Endometrium (tissue), 2 donors: Measurements from ENCODE around the gene ZBTB32.

Experiments
- FAIRE-seq: peaks from 2 replicates; lab custom pipeline; 2012; peaks lifted over from hg19 to GRCh38; lab: Jason Lieb, UNC
- donor health status: control.
- donor health status: control.

ZBTB32 gene

DNA sequence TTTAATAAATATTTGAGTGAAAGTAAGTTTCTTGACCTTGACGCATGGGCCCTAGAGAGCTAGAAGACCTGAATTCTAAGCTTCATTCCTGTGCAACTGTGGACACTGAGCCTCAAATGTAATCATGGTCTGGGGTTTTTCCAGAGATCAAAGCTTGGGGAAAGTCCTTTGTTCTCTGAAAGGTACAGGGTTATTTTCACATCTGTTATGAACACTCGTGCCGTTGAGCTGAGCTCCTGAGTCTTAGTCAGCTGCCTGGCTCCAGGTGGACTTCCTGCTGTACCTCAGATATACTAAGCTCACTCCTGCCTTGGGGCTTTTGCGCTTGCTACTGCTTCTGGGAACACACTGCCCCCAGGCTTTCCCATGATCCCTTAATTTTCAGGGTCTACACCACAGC, 7.5 kb upstream of the ZBTB32 start:
- FAIRE-seq: no peak

DNA sequence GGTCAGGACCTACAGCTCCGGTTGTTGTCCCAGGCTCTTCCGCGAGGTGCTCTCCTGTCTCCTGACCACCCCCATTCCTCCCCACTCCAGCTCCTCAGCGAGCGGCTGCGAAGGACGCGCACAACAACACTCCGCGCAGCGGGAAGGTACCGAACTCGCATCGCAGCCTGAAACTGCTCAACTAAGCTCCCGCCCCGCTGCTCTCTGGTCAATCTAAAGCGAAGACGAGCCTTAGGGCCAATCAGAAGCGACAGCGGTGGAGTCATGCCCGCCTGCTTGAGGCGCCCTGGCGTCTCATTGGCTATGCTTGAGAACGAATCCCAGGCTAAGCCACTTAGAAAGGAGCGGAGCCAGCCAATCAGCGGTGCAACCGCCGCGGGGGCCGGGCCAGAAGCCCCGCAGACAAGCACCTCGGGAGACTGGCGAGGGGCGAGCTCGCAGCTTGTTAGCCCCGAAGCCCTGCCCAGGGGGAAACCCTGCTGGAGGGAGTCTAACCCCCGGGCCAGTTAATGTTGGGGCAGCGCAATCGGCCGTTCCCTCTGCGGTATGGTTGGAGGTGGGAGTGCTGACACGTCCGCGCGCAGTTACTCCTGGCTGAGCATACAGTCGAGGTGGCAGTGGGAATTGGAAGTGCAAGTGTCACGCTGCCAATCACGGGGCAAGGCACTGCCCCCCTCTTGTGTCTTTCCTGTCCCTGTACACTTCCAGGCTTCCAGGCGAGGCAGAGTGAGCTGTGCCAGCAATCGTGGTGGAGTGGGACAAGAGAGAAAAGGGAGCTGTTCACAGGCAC, 1.9 kb upstream of the ZBTB32 start:
- peak; percentile 95 for FAIRE-seq

DNA sequence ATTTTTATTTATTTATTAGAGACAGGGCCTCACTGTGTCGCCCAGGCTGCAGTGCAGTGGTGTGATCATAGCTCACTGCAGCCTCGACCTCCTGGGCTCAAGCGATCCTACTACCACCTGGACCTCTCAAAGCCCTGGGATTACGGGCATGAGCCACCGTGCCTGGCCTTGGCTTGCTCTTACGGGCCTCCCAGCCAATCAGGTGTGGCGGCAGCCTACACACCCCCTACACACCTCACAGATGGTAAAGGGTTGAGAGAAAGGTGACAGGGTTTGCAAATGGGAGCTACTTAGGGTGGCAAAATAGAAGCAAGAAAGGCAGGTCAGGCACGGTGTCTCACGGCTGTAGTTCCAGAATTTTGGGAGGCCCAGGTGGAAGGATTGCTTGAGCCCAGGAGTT, 1.0 kb upstream of the ZBTB32 start:
- FAIRE-seq: no peak

DNA sequence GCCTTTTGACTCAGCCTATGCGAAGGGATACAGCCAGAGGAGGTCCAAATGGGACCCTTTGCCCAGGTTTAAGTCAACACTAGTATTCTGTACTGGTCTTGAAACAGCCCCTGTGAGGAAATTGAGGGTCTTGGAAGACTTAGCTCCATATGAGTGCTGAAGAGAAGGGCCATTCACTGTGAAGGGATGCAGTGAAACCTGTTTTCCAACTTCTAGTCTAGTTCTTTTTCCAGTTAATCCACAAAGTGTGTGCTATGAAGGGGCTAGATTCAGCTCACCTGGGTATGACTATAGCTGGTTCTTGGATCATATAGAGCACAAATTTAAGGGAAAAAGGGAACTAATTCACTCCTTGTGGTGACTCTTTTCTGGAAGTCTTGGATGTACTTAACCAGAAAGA, 4.0 kb downstream of the ZBTB32 start:
- FAIRE-seq: no peak

DNA sequence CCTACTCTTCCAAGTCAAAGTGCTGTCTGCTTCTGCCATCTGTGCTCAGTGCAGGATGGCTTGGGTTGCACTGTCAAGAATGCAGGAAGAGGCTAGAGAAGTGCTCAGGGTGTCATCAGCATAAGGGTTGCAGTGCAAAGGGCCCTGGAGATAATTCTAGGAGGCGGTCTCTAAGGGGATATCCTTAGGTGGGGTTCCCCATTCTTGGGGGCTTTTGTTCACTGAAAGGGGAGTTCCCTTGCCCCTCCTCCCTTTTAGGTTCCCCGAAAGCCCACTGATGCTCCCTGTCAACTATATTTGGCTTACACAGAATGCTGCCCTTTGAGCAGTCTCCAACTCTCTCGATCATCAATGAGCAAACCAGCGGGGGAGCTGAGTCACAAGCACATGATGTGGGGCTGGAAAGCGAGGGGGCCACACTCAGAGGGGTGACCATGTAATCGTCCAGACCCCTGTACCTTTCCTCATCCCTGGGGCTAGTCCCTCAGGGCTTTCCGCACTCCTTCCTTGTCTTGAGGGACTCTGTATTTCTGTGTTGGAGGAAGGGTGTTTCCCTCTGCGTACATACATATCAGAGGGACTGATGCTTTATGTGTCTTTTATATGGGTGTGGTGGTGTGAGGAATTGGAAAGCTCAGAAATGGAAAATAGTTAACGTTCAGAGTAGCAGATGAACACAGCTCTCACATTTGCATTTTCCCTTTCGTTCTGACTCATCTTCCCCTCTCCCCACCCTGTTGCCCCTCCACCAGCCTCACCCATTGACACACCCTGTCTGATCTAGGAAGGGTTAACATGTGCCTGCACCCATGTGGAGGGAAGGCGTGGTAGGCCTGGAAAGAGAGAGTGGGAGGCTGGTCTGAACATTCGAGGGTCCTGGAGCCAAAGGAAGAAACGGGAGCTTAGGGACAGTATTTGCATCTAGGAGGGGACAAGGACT, 6.7 kb downstream of the ZBTB32 start:
- no peak for FAIRE-seq

DNA sequence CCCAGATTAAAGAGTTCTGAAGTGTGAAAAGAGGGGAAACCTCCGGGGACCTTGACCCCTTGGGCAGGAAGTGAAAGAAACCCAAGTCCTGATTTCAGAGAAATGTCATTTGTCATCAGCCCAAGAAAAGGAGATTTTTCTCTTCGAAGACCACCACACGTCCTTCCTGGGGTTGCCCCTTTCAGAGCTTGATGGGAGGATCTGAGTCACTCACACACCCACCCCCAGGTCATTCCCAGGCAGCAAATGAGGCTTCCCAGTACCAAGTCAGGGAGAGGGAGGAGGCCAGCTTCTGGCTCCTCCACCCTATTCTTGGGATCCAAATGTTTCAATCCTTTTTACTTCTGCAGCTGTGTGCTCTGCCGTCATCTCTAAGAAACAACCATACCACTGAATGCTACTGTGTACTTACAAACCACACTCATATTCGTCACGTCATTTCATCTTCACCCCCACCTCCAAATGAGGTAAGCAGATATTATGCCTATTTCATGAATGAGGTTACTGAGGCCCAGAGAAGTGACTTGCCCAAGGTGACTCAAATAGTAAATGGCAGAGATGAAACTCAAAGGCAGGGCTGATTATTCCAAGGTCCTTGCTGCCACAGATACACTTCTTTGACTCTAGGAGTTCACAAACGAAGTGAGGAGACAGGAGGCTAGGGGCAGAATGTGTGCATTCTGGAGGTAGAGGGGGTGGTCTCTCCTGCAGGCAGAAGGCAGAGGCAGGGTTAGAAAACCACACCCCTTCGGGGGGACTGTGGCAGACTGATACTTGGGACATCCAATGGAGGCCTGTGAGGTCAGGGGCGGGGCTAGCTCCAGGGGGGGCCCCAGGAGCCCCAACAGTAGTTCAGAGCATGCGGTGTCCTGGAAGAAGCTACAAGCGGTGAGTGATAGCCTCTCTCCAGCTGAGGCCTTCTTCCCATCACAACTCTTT, 8.5 kb downstream of the ZBTB32 start:
- no peak for FAIRE-seq

DNA sequence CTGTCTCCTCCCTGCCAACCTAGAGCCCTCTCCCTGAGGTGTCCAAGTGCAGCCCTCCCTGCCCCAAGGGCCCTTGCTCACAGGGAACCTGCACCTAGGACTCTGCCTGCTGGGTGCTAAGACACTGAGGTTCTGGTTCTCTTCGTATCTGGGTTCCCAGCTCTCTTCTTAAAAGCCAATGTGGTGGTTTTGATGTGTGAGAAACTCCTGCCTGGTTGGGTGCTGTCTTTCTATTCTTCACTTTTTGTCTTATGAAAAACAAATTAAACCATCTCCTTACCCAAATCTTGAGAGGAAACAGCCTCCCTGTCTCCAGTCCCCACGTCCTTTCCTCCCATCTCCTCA, 9.1 kb downstream of the ZBTB32 start:
- no peak for FAIRE-seq

DNA sequence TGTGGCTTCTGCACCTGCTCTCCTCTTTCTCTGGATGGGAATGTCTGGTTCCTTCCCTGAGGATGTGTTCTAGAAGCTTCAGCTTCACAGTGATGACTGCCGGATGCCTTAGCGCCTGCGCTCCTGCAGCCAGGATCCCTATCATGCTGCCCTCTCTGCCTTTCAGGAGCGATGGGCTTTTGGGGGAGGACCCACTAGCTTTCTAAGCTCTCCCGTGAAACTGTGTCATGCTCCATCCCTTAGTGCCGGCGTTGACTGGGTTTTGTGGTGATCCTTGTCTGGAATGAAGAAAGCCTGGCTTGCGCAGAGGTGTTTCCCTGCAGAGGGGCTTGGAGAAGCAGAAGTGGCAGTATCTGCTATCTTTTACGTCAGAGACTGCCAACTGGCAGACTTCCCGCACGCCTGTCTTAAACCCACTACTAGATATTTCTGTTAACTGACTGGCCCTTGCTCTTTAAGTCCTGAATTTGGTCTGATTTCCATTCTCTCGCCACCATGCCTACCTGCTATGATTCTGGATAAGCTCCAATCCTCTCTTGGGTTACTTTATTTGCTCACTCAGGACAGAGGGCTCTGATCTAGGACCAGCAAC, 9.6 kb downstream of the ZBTB32 start:
- FAIRE-seq: no peak

DNA sequence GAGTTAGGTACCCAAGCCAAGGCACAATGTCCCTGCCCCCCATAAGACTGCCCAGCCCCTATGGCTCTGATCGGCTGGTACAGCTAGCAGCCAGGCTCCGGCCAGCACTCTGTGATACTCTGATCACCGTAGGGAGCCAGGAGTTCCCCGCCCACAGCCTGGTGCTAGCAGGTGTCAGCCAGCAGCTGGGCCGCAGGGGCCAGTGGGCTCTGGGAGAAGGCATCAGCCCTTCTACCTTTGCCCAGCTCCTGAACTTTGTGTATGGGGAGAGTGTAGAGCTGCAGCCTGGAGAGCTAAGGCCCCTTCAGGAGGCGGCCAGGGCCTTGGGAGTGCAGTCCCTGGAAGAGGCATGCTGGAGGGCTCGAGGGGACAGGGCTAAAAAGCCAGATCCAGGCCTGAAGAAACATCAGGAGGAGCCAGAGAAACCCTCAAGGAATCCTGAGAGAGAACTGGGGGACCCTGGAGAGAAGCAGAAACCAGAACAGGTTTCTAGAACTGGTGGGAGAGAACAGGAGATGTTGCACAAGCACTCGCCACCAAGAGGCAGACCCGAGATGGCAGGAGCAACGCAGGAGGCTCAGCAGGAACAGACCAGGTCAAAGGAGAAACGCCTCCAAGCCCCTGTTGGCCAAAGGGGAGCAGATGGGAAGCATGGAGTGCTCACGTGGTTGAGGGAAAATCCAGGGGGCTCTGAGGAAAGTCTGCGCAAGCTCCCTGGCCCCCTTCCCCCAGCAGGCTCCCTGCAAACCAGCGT, 10.4 kb downstream of the ZBTB32 start:
- no peak for FAIRE-seq

DNA sequence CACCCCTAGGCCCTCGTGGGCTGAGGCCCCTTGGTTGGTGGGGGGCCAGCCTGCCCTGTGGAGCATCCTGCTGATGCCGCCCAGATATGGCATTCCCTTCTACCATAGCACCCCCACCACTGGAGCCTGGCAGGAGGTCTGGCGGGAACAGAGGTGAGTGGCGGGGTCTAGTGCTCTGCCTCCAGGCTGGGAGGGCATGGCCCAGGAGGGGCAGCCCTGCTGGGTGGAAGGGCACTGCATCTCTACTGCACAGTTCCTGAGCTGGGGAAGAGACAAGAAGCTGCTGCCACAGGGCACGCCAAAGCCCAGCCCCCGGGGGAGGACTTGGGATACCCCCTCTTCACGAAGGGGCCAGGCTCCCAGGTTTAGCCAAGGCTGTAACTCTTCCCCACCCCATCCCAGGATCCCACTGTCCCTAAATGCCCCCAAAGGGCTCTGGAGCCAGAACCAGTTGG, 11.0 kb downstream of the ZBTB32 start:
- FAIRE-seq: no peak

DNA sequence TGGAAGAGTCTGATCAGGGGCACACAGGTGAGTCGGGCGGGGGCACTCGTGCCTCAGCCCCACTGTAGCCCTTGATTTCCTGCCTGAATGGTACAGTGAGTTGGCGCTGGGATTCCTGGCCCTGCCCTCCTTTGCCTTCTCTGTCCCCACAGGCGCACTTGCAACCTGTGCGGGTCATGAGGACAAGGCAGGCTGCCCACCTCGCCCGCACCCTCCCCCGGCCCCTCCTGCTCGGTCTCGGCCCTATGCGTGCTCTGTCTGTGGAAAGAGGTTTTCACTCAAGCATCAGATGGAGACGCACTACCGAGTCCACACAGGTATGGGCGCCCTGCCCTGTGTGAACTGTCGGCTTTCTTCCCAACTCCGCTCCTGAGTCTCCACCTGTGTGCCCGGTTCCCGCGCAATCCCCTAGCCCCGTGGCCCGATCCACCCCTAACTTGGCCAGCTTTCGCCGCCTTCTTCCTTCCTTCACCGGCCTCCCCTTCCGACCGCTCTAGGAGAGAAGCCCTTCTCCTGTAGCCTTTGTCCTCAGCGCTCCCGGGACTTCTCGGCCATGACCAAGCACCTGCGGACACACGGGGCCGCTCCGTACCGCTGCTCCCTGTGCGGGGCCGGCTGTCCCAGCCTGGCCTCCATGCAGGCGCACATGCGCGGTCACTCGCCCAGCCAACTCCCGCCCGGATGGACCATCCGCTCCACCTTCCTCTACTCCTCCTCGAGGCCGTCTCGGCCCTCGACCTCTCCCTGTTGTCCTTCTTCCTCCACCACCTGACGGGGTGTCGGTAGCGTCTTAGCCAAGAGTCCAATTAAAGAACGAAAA, 11.8 kb downstream of the ZBTB32 start:
- FAIRE-seq: no peak

DNA sequence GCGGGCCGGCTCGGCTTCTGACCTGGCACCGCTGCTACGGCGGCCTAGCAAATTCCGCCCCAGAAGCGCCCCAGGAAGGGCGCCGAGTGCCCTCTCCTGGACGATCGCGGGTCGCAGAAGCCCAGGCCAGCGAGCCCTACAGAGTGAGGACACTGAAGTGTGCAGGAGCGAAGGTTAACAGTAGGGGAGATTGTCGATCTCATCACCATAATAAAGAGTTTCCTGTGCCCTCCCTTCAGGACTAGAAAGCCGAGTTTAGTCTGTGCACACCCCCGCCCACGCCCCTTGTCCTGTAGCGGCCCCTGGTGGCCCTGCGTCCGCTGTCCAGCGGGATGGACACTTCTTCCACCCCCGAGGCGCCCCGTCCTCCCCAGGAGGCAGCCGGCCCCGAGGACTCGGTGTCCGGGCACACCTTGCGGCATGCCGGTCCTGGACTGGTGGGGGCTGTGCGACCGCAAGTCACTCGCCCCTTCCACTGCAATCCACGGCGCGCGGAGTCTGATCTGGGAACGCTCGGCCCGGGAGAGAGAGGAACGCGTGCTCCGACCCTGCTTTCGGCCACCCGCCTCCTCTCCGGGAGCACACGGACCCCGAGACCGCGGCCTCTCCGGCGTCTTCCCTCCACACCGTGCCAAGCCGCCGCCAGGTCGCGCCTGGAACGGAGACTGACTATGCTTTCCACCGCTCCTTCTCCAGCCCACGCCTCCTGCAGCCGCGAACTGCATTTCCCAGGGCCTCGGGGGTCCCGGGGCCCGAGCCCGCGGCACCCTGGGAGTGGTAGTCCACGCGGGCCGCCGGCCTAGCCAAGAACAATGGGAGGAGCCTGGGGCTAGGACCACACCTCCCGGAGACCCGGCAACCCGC, 12.7 kb downstream of the ZBTB32 start:
- peak; percentile 64 for FAIRE-seq

DNA sequence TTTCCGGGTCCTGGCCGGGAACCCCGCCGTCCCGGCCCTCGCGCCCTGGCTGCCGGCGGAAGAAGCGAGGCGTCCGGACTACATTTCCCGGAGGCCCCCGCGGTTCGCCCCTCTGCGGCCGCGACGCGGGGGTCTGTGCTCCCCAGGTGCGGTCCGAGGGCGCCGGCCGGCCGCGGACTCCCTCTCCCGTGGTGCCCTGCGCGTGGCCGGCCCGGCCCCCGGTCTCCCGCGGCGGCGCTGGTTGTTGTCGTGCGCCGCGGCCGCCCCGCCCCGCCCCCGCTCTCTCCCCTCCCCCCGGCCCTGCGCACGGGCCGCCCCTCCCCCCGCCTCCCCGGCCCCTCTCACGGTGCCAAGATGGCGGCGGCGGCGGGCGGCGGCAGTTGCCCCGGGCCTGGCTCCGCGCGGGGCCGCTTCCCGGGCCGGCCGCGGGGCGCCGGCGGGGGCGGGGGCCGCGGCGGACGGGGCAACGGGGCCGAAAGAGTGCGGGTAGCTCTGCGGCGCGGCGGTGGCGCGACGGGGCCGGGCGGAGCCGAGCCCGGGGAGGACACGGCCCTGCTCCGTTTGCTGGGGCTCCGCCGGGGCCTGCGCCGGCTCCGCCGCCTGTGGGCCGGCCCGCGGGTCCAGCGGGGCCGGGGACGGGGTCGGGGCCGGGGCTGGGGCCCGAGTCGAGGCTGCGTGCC, 13.4 kb downstream of the ZBTB32 start, which contains the start of gene KMT2B:
Gene KMT2B, plus strand, starts transcription at position 339 of the 680 bp plus-strand sequence. Its CDS starts 16 bp downstream, at position 355.
- no peak for FAIRE-seq

DNA sequence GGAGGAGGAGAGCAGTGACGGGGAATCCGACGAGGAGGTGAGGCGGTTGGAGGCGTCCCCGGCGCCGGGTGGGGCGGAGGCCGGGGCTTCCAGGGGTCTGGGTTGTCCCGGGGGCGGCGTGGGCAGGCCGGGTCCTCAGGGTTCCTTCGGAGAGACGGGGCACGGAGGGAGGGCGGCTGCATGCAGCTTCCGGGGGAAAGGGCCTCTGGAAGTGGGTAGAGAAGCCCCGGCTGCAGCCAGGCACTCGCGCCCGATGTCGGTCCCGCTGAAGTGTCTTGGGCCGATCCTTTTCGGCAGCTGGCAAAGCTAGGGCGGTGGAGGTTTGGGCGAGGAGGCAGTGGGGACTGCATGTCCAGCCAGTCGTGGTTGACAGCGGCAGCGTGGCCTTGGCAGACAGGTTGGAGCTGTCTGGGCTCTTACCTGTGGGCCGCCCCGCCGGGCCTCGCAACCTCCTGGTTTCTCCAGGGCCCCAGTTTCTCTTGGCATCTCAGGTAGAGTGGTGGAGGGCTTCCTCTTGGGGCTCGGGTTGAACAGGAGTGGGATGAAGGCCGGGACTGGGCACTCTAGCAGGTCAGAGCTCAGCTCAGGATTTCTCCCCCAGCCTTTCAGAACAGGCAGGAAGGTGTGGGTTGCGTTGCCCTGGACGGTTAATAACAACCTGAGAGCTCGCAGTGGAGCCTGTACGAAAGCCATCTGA, 14.1 kb downstream of the ZBTB32 start:
- no peak for FAIRE-seq

DNA sequence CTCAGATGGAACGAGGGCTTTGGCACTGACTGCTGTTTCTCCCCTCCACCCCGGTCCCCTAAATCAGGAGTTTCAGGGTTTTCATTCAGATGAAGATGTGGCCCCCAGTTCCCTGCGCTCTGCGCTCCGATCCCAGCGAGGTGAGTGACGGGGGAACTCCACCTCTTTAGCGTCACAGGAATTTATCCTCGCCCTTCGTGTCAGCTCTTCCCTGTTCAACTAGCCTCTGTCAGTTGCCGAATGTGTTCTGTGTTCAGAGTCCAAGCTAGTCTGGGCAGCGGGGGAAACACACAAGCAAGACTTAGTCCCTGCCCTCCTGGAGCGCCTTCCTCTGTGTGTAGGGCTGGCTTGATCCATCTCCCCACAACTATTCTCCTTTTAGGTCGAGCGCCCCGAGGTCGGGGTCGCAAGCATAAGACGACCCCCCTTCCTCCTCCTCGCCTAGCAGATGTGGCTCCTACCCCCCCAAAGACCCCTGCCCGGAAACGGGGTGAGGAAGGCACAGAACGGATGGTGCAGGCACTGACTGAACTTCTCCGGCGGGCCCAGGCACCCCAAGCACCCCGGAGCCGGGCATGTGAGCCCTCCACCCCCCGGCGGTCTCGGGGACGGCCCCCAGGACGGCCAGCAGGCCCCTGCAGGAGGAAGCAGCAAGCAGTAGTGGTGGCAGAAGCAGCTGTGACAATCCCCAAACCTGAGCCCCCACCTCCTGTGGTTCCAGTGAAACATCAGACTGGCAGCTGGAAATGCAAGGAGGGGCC, 15.2 kb downstream of the ZBTB32 start:
- no peak for FAIRE-seq

DNA sequence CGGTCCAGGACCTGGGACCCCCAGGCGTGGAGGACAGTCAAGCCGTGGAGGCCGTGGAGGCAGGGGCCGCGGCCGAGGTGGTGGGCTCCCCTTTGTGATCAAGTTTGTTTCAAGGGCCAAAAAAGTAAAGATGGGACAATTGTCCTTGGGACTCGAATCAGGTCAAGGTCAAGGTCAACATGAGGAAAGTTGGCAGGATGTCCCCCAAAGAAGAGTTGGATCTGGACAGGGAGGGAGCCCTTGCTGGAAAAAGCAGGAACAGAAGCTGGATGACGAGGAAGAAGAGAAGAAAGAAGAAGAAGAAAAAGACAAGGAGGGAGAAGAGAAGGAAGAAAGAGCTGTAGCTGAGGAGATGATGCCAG, 15.8 kb downstream of the ZBTB32 start:
- no peak for FAIRE-seq

DNA sequence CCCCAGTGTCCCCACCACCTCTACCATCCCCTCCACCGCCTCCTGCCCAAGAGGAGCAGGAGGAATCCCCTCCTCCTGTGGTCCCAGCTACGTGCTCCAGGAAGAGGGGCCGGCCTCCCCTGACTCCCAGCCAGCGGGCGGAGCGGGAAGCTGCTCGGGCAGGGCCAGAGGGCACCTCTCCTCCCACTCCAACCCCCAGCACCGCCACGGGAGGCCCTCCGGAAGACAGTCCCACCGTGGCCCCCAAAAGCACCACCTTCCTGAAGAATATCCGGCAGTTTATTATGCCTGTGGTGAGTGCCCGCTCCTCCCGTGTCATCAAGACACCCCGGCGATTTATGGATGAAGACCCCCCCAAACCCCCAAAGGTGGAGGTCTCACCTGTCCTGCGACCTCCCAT, 16.3 kb downstream of the ZBTB32 start:
- FAIRE-seq: no peak
